Suprapubic skin (tissue), 4 donors: Measurements from ENCODE around the gene SELENOW. TPM values are rescaled to one million over a fixed set of nuclear protein-coding genes. Genes with fewer than 3 reads are reported as not detected.

Experiments used
- DNase-seq, 2 donors: peaks; one replicate each; pipeline ENCODE4 v3.0.0-alpha.2; 2019; ENCODE audit warnings: low spot score in 2 of 2
- H3K27ac ChIP-seq: fragments of 200-600 bp; sonication (generic); one replicate; pipeline ENCODE4 v1.5.1; 2019
- H3K27me3 ChIP-seq: fragments of 200-600 bp; sonication (generic); one replicate; pipeline ENCODE4 v1.5.1; 2019
- H3K36me3 ChIP-seq: fragments of 200-600 bp; sonication (generic); one replicate; pipeline ENCODE4 v1.5.1; 2019
- H3K4me1 ChIP-seq: fragments of 200-600 bp; sonication (generic); one replicate; pipeline ENCODE4 v1.5.1; 2019
- H3K4me3 ChIP-seq: fragments of 200-600 bp; sonication (generic); one replicate; pipeline ENCODE4 v1.5.1; 2019; ENCODE audit warnings: mild to moderate bottlenecking
- H3K9me3 ChIP-seq: fragments of 200-600 bp; sonication (generic); one replicate; pipeline ENCODE4 v1.5.1; 2019
- CTCF ChIP-seq, 2 donors: fragments of 200-600 bp in 1 of 2; fragments of 450-650 bp in 1 of 2; sonication (generic) in 1 of 2; IDR thresholded peaks; one replicate each; pipeline ENCODE4 v1.5.1; 2016 to 2019; ENCODE audit warnings: antibody characterized with exemption in 2 of 2, mild to moderate bottlenecking in 1 of 2, moderate library complexity in 1 of 2
- EP300 ChIP-seq: sonication (generic); formaldehyde crosslinking; IDR thresholded peaks from one replicate; pipeline ENCODE4 v1.6.1; 2017; ENCODE audit warnings: antibody characterized with exemption
- POLR2A ChIP-seq, 2 donors: fragments of 450-650 bp; IDR thresholded peaks; one replicate each; pipeline ENCODE4 v1.6.1; 2017; ENCODE audit warnings: antibody characterized with exemption in 2 of 2, mild to moderate bottlenecking in 2 of 2, moderate library complexity in 2 of 2
- POLR2AphosphoS5 ChIP-seq, 3 donors: sonication (generic); formaldehyde crosslinking; IDR thresholded peaks; one replicate each; pipeline ENCODE4 v1.6.1; 2017; ENCODE audit warnings: antibody characterized with exemption in 3 of 3
- WGBS: methylation state at CpG from one replicate; pipeline ENCODE4 v1.1.5; 2018; 5-methylcytosine and 5-hydroxymethylcytosine counted together
- total RNA-seq, 4 donors: library from RNA; depleted of rRNA; stranded (reverse); fragments of >200 nt; gene quantifications; one replicate each; pipeline ENCODE4 v1.1.0, GENCODE V29; 2016

Gene SELENOW
- total RNA-seq, 4 donors from 2014 or later: 351 to 679 (median 517) TPM

- no peak for DNase-seq
- Histone ChIP-seq H3K9me3 (no peaks in the 10 kb centered on the region), H3K27ac (no peak overlapping the region), H3K27me3 (no peaks in the 10 kb centered on the region), H3K4me1 (no peaks in the 10 kb centered on the region), H3K4me3 (no peak overlapping the region), H3K36me3 (no peaks in the 10 kb centered on the region)
- TF ChIP-seq POLR2AphosphoS5 (IDR thresholded peaks at IDR 0.05) (no peak), CTCF (IDR thresholded peaks at IDR 0.05) (peak; percentile 30 to 71)
- 38% methylated on average over 18 of the region's 19 CpGs for WGBS
Observed at GRCh38 chr19:47765523-47766358, 12.8 kb upstream of the SELENOW start.

DNA sequence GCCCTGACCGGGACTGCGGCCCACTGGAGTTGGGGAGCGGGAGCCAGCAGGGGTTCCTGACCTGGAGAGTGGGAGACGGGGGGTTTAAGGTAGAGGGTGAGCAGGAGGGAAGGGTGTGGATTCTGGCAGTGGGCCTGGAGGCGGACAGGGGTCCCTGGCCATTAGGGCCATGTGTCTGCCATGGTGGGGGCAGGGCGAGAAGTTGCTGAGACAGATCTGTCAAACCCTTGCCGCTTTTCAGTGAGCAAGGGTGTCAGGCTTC is 12.2 kb upstream of the SELENOW start:
- H3K4me1 ChIP-seq: no peaks in the 10 kb centered on the region
- no peaks in the 10 kb centered on the region for H3K36me3 ChIP-seq
- no peaks in the 10 kb centered on the region for H3K9me3 ChIP-seq
- no peak overlapping the region for H3K27ac ChIP-seq
- TF ChIP-seq EP300 (no peak), CTCF (IDR thresholded peaks at IDR 0.05) (no peak), POLR2A (IDR thresholded peaks at IDR 0.05) (no peak), POLR2AphosphoS5 (IDR thresholded peaks at IDR 0.05) (no peak)
- H3K4me3 ChIP-seq: no peak overlapping the region
- no peaks in the 10 kb centered on the region for H3K27me3 ChIP-seq
- no peak for DNase-seq
- WGBS: 85% methylated on average over 6 of the region's 7 CpGs

DNA sequence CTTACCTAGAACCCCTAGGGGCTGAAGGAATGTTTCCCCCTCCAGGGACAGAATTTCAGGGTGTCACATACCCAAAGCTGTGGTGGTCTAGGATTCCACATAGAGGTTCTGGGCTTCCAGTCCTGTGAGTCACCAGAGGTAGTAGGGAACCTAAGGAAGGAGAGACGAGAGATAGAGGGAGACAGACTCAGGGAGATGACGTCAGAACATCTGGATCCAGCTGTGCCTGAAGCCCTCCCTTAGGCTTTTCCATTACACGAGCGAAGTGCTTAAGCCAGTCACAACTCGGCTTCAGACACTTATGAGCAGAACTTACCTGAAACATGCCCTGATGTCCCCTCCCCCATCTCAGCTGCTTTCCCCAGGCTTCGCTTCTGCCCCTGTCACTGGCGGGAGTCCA is 11.8 kb upstream of the SELENOW start:
- whole genome bisulfite sequencing: 77% methylated on average over 7 of the region's 7 CpGs
- TF ChIP-seq POLR2A (IDR thresholded peaks at IDR 0.05): no peak
- TF ChIP-seq POLR2AphosphoS5 (IDR thresholded peaks at IDR 0.05): no peak
- no peak for TF ChIP-seq EP300
- no peak for TF ChIP-seq CTCF (IDR thresholded peaks at IDR 0.05)
- DNase-seq: no peak
- Histone ChIP-seq H3K9me3 (no peaks in the 10 kb centered on the region), H3K4me1 (no peaks in the 10 kb centered on the region), H3K36me3 (no peaks in the 10 kb centered on the region), H3K27me3 (no peaks in the 10 kb centered on the region), H3K4me3 (no peak overlapping the region), H3K27ac (no peak overlapping the region)

DNA sequence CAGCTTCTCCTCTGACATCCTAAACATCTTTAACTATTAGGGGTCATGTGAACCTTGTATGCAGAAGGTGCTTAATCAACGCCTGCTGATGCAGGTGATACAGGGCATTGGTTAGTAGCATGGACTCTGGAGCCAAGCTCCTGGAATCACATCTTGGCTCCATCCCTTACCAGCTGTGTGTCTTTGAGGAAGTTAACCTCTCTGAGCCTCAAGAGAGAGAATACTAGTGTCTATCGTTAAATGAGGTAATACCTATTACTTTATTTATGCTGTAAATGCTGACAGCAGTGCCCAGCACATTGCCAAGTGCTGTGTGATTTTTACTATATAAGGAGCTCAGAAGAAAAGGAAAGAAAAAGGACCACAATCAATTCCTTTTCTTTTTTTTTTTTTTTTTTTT is 11.2 kb upstream of the SELENOW start:
- H3K4me3 ChIP-seq: no peak overlapping the region
- H3K27me3 ChIP-seq: no peaks in the 10 kb centered on the region
- WGBS: 92% methylated on average over 2 of the region's 2 CpGs
- H3K4me1 ChIP-seq: no peaks in the 10 kb centered on the region
- no peak overlapping the region for H3K27ac ChIP-seq
- TF ChIP-seq CTCF (IDR thresholded peaks at IDR 0.05): no peak
- no peak for TF ChIP-seq POLR2A (IDR thresholded peaks at IDR 0.05)
- no peak for TF ChIP-seq POLR2AphosphoS5 (IDR thresholded peaks at IDR 0.05)
- no peak for TF ChIP-seq EP300
- no peaks in the 10 kb centered on the region for H3K9me3 ChIP-seq
- no peaks in the 10 kb centered on the region for H3K36me3 ChIP-seq
- DNase-seq: no peak

DNA sequence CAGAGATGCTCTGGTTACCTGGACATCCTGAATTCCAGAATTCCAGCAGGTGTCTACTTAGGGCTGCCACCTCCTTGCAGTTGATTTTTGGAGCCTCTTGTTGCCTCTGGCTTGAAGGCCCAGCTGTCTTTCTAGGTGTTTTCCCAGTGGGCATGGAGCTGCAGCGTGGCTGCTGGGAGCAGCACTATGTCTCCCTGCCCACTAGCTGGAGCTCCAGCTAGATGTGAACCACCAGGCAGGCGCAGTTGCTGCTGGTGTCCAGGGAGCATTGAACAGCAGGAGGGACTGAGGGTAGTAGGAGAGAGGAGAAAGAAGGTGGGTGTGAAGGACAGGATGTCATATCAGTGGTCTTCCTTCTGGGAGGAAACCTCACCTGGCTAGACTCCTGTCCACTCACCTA is 9.9 kb upstream of the SELENOW start:
- no peak for DNase-seq
- H3K36me3 ChIP-seq: no peaks in the 10 kb centered on the region
- H3K27ac ChIP-seq: no peak overlapping the region
- TF ChIP-seq POLR2AphosphoS5 (IDR thresholded peaks at IDR 0.05): no peak
- no peak for TF ChIP-seq EP300
- no peak for TF ChIP-seq CTCF (IDR thresholded peaks at IDR 0.05)
- TF ChIP-seq POLR2A (IDR thresholded peaks at IDR 0.05): no peak
- H3K9me3 ChIP-seq: no peaks in the 10 kb centered on the region
- 83% methylated on average over 2 of the region's 2 CpGs for WGBS
- no peak overlapping the region for H3K4me3 ChIP-seq
- H3K27me3 ChIP-seq: no peaks in the 10 kb centered on the region
- H3K4me1 ChIP-seq: no peaks in the 10 kb centered on the region
